Measurements from ENCODE around the gene MED16.
"Not testable (repeated sequence)": the region's sequence is repeated elsewhere in the genome, so short reads cannot be mapped to it uniquely, and the experiment has no call there.

Gene MED16

GRCh38 chr19:853014-853585, 39.9 kb downstream of the MED16 start:
- no peak for DNase-seq

GRCh38 chr19:852136-853013, 40.6 kb downstream of the MED16 start, which contains the start of gene ELANE:
TSS of gene ELANE (plus strand) at chr19:852303. CDS start at chr19:852329, 26 bp downstream.
- DNase-seq, result no peak

- no peak for DNase-seq
Observed at GRCh38 chr19:850979-851335, 42.0 kb downstream of the MED16 start.

- DNase-seq, result no peak
Observed at GRCh38 chr19:850221-850978, 42.6 kb downstream of the MED16 start.

- not testable (repeated sequence) for DNase-seq
Observed at GRCh38 chr19:849195-849594, 43.8 kb downstream of the MED16 start.

- DNase-seq, result no peak
Observed at GRCh38 chr19:848386-848921, 44.5 kb downstream of the MED16 start.

- DNase-seq, result no peak
Observed at GRCh38 chr19:845707-846521, 47.1 kb downstream of the MED16 start.

- no peak for DNase-seq
Observed at GRCh38 chr19:844546-844971, 48.4 kb downstream of the MED16 start.

- no peak for DNase-seq
Observed at GRCh38 chr19:843836-844545, 49.0 kb downstream of the MED16 start.

- DNase-seq, result no peak
Observed at GRCh38 chr19:843180-843835, 49.7 kb downstream of the MED16 start.

- not testable (repeated sequence) for DNase-seq
Observed at GRCh38 chr19:842802-843179, 50.2 kb downstream of the MED16 start.

- no peak for DNase-seq
Observed at GRCh38 chr19:840519-841206, 52.3 kb downstream of the MED16 start, which contains the start of gene PRTN3. TSS of gene PRTN3 (plus strand) at chr19:840999. CDS start at chr19:841009, 10 bp downstream.

GRCh38 chr19:835210-835810, 57.7 kb downstream of the MED16 start:
- DNase-seq, result no peak

GRCh38 chr19:834216-834615, 58.8 kb downstream of the MED16 start:
- DNase-seq, result no peak

- DNase-seq, result no peak
Observed at GRCh38 chr19:831407-832369, 61.3 kb downstream of the MED16 start.

GRCh38 chr19:829129-829758, 63.7 kb downstream of the MED16 start:
- DNase-seq, result no peak

GRCh38 chr19:827710-828321, 65.2 kb downstream of the MED16 start, which contains the start of gene AZU1:
TSS of gene AZU1 (plus strand) at chr19:827837. CDS start at chr19:827847, 10 bp downstream.
- DNase-seq, result no peak

GRCh38 chr19:827314-827709, 65.7 kb downstream of the MED16 start:
- no peak for DNase-seq

Measured in CD4-positive, alpha-beta T cell treated with Interleukin-17A for 4 hours (primary cell).